Thymus (tissue), 11 donors: ENCODE results near the gene ZYG11B. TPM values are rescaled to one million over a fixed set of nuclear protein-coding genes. Genes with fewer than 3 reads are reported as not detected.
"Not testable (repeated sequence)": the region's sequence is repeated elsewhere in the genome, so short reads cannot be mapped to it uniquely, and the experiment has no call there.

ENCODE experiments used
- DNase-seq, 9 donors: peaks; one replicate each; pipeline ENCODE4 v3.0.0-alpha.2; 2013; ENCODE audit warnings: low spot score in 9 of 9, low read depth in 6 of 9, missing footprints in 1 of 9
- H3K27ac ChIP-seq, 2 donors: one replicate each; pipeline ENCODE4 v1.5.1; 2013; ENCODE audit warnings: control low read depth in 1 of 2, low read depth in 1 of 2, low read length in 1 of 2, mild to moderate bottlenecking in 1 of 2, moderate library complexity in 1 of 2
- H3K27me3 ChIP-seq, 2 donors: one replicate each; pipeline ENCODE4 v1.5.1; 2013; ENCODE audit warnings: low read length in 1 of 2; ENCODE audit not compliant: control insufficient read depth in 2 of 2, insufficient read depth in 1 of 2
- H3K36me3 ChIP-seq, 2 donors: one replicate each; pipeline ENCODE4 v1.5.1; 2013; ENCODE audit warnings: low read length in 1 of 2, mild to moderate bottlenecking in 1 of 2, moderate library complexity in 1 of 2; ENCODE audit not compliant: control insufficient read depth in 2 of 2, insufficient read depth in 2 of 2
- H3K4me1 ChIP-seq, 2 donors: one replicate each; pipeline ENCODE4 v1.5.1; 2013; ENCODE audit warnings: low read length in 2 of 2; ENCODE audit not compliant: control insufficient read depth in 2 of 2, insufficient read depth in 2 of 2
- H3K4me3 ChIP-seq, 2 donors: one replicate each; pipeline ENCODE4 v1.5.1; 2013; ENCODE audit warnings: low read length in 2 of 2, control low read depth in 1 of 2, mild to moderate bottlenecking in 1 of 2
- H3K9me3 ChIP-seq, 2 donors: one replicate each; pipeline ENCODE4 v1.5.1; 2013; ENCODE audit warnings: low read length in 1 of 2, mild to moderate bottlenecking in 1 of 2; ENCODE audit not compliant: control insufficient read depth in 2 of 2, insufficient read depth in 1 of 2
- WGBS: extraction: QIAGEN DNeasy Blood & Tissue Kit; methylation state at CpG from one replicate; pipeline ENCODE4 v1.1.7; 2013; 5-methylcytosine and 5-hydroxymethylcytosine counted together
- polyA plus RNA-seq: library from polyadenylated mRNA; stranded (reverse); fragments of 200-250 nt; gene quantifications from one replicate; pipeline ENCODE4 v1.2.3, GENCODE V29; 2013
- total RNA-seq: library from RNA; stranded (reverse); fragments of 120-200 nt; gene quantifications from one replicate; pipeline ENCODE4 v1.2.4, GENCODE V29; 2013
- donor health status: healthy.

The ZYG11B gene
- total and polyA plus RNA-seq, 2 donors: 9.0 to 10.8 TPM

DNA sequence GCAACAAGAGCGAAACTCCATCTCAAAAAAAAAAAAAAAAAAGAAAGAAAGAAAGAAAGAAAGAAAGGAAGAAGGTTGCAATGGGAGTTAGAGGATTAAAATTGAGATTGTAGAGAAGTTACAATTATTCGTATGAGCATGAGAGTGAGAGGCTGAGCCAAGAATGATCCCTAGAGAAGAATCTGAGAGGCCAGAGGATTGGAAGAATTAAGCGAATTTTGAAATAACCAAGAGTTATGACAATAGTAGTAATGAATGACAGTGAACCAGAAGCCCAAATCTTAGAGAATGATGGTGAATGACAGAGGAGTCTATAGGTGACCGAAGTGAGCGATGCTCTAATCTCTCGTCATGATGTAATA lies 369 bp upstream of the ZYG11B start:
- Histone ChIP-seq H3K4me1 (peaks cover 4 to 8% of the 10 kb centered on the region in 2 donors), H3K36me3 (peaks cover 0 to 4% of the 10 kb centered on the region in 2 donors), H3K27me3 (no peaks in the 10 kb centered on the region), H3K4me3 (peak overlapping the region; percentile 35 to 96), H3K9me3 (no peaks in the 10 kb centered on the region), H3K27ac (no peak overlapping the region)
- DNase-seq: no peak
- WGBS: 14% methylated on average over 5 of the region's 6 CpGs

GRCh38 chr1:52727114-52727586 lies 897 bp downstream of the ZYG11B start:
- peak overlapping the region; percentile 78 to 96 for H3K4me3 ChIP-seq
- peak overlapping the region in 1 of 2 donors; percentile 7 for H3K27ac ChIP-seq
- WGBS: 4% methylated on average over 14 of the region's 14 CpGs
- H3K36me3 ChIP-seq: peaks cover 0 to 4% of the 10 kb centered on the region in 2 donors
- H3K27me3 ChIP-seq: no peaks in the 10 kb centered on the region
- peak in 5 of 9 donors; percentile 1 to 34 (median 9) for DNase-seq
- H3K9me3 ChIP-seq: no peaks in the 10 kb centered on the region
- H3K4me1 ChIP-seq: peaks cover 4 to 8% of the 10 kb centered on the region in 2 donors

- no peaks in the 10 kb centered on the region for H3K27me3 ChIP-seq
- no peak overlapping the region for H3K27ac ChIP-seq
- H3K4me3 ChIP-seq: no peak overlapping the region
- H3K4me1 ChIP-seq: peaks cover 4 to 8% of the 10 kb centered on the region in 2 donors
- H3K36me3 ChIP-seq: peaks cover 0 to 4% of the 10 kb centered on the region in 2 donors
- H3K9me3 ChIP-seq: no peaks in the 10 kb centered on the region
- WGBS: 97% methylated on average over 6 of the region's 6 CpGs
- no peak for DNase-seq
Observed at GRCh38 chr1:52727956-52728656, 1.9 kb downstream of the ZYG11B start.

DNA sequence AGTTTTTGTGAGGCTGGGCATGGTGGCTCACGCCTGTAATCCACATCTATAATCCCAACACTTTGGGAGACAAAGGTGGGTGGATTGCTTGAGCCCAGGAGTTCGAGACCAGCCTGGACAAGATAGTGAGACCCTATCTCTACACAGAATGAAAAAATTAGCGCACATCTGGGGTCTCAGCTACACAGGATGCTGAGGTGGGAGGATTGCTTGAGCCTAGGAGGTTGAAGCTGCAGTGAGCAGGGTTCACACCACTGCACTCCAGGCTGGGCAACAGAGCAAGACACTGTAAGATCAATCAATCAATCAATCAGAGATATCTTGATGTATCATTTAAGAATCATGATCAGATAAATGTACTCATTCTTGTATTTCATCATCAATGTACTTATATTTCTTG lies 7.1 kb downstream of the ZYG11B start:
- DNase-seq: no peak
- no peak overlapping the region for H3K4me3 ChIP-seq
- no peaks in the 10 kb centered on the region for H3K27me3 ChIP-seq
- WGBS: 98% methylated on average over 3 of the region's 3 CpGs
- no peak overlapping the region for H3K27ac ChIP-seq
- H3K36me3 ChIP-seq: peaks cover 0 to 4% of the 10 kb centered on the region in 2 donors
- H3K4me1 ChIP-seq: no peaks in the 10 kb centered on the region
- H3K9me3 ChIP-seq: no peaks in the 10 kb centered on the region

DNA sequence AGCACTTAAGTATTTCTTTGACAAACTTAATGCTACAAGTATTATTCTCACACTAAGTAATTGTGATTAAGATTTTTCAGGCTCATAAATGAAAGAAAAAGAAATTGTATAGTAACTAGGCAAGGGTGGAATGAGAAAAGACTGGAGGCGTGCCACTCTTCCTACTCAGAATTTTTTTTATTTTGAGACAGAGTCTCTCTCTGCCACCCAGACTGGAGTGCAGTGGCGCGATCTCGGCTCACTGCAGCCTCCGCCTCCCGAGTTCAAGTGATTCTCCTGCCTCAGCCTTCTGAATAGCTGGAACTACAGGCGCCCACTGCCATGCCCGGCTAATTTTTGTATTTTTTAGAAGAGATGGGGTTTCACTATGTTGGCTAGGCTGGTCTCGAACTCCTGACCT lies 9.1 kb downstream of the ZYG11B start:
- WGBS: 99% methylated on average over 9 of the region's 9 CpGs
- H3K27ac ChIP-seq, H3K9me3 ChIP-seq, DNase-seq, H3K4me1 ChIP-seq, H3K4me3 ChIP-seq, H3K27me3 ChIP-seq, H3K36me3 ChIP-seq: not testable (repeated sequence)

- Histone ChIP-seq H3K9me3 (no peaks in the 10 kb centered on the region), H3K4me3 (no peak overlapping the region), H3K27ac (no peak overlapping the region), H3K27me3 (no peaks in the 10 kb centered on the region), H3K4me1 (no peaks in the 10 kb centered on the region), H3K36me3 (no peaks in the 10 kb centered on the region)
- 98% methylated on average over 5 of the region's 5 CpGs for WGBS
- DNase-seq: no peak
Observed at GRCh38 chr1:52738148-52738547, 11.9 kb downstream of the ZYG11B start.

GRCh38 chr1:52738893-52739292 lies 12.6 kb downstream of the ZYG11B start:
- DNase-seq: no peak
- H3K4me1 ChIP-seq: no peaks in the 10 kb centered on the region
- no peaks in the 10 kb centered on the region for H3K27me3 ChIP-seq
- 95% methylated on average over 10 of the region's 10 CpGs for WGBS
- no peak overlapping the region for H3K27ac ChIP-seq
- H3K9me3 ChIP-seq: no peaks in the 10 kb centered on the region
- H3K4me3 ChIP-seq: no peak overlapping the region
- H3K36me3 ChIP-seq: no peaks in the 10 kb centered on the region

- Histone ChIP-seq H3K4me3 (no peak overlapping the region), H3K27ac (no peak overlapping the region), H3K4me1 (no peaks in the 10 kb centered on the region), H3K9me3 (no peaks in the 10 kb centered on the region), H3K27me3 (no peaks in the 10 kb centered on the region), H3K36me3 (no peaks in the 10 kb centered on the region)
- WGBS: 96% methylated on average over 4 of the region's 4 CpGs
- no peak for DNase-seq
Observed at GRCh38 chr1:52739699-52740467, 13.6 kb downstream of the ZYG11B start.

GRCh38 chr1:52741259-52741658 lies 15.0 kb downstream of the ZYG11B start:
- H3K4me1 ChIP-seq: no peaks in the 10 kb centered on the region
- H3K27ac ChIP-seq: no peak overlapping the region
- no peaks in the 10 kb centered on the region for H3K36me3 ChIP-seq
- H3K27me3 ChIP-seq: no peaks in the 10 kb centered on the region
- DNase-seq: no peak
- no peak overlapping the region for H3K4me3 ChIP-seq
- no peaks in the 10 kb centered on the region for H3K9me3 ChIP-seq
- 95% methylated on average over 3 of the region's 3 CpGs for WGBS
